Articular chondrocyte of knee joint (primary cell): ENCODE data around the gene GJA3. TPM values are rescaled to one million over a fixed set of nuclear protein-coding genes. Genes with fewer than 3 reads are reported as not detected.

Experiments
- total RNA-seq: library from RNA; depleted of rRNA; stranded (reverse); fragments of >200 nt; gene quantifications from 2 replicates; pipeline ENCODE4 v1.2.3, GENCODE V29; 2012

GJA3 gene
- total RNA-seq: 0.13 and 0.65 TPM in 2 replicates

DNA sequence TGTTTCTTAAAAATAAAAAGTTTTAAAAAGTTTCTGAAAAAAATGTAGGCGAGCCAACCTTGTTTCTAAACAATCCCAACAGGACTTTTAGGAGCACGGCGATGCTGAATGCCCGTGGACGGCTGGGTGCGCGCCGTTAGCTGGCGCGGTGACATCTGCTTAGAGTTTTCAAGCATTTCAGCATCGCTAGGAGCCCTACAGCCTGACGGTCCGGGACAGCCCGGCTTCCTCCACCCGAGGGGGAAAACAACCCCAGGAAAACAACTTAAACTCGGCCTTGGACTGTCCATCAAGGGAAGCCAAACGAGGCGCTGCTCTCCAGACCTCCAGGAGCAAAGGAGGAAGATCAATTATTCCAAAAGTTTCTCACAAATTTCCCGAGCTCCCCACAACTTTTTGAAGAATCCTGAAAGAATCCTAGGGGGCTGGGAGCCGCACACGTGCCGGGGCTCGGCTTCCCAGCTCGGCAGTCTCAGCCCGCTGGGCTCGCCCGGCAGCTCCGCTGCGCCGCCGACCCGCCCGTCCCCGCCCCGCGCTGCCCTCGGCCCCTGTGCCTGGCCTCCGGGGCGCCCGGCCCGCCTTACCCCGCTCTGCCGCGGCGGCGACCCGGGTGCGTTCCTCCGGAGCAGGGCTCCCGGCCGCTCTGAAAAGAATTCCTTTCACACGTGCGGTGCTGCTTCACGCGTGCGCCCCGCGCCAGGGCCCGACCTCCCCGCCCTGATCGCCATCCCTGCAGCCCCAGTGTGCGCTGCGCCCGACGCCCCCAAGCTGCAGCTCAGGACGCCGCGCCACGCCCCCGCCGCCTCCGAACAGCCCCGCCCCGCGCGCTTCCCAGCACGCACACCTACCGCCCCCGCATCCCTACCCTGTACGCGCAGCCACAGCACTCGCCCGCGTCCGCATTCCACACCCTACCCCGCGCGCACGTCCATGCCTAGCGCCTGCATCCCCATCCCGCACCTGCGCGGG is at the start of gene GJA3:
GJA3 (minus strand) TSS at position 747 of the 969 bp plus-strand sequence. CDS start 17,764 bp downstream, outside the sequence.

DNA sequence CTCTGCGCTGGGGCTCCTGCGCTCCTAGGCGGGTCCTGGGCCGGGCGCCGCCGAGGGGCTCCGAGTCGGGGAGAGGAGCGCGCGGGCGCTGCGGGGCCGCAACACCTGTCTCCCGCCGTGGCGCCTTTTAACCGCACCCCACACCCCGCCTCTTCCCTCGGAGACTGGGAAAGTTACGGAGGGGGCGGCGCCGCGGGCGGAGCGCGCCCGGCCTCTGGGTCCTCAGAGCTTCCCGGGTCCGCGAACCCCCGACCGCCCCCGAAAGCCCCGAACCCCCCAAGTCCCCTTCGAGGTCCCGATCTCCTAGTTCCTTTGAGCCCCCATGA is 31.9 kb upstream of the GJA3 start, which contains the start of gene GJB2:
GJB2 (minus strand) TSS at position 103 of the 326 bp plus-strand sequence. CDS start 3,357 bp downstream, outside the sequence.

Other genes starting within 250 kb of the GJA3 start
- 72.3 and 83.7 TPM in 2 replicates for gene ZMYM2, start 202.3 kb downstream of the GJA3 start, total RNA-seq
- gene GJB2, start 31.9 kb upstream of the GJA3 start, total RNA-seq: under 0.01 and 0.65 TPM in 2 replicates
- gene GJB6, start 71.3 kb upstream of the GJA3 start, total RNA-seq: not detected in 2 replicates